Measurements from ENCODE around the gene SDR9C7.
"Not testable (repeated sequence)": the region's sequence is repeated elsewhere in the genome, so short reads cannot be mapped to it uniquely, and the experiment has no call there.

The SDR9C7 gene

DNA sequence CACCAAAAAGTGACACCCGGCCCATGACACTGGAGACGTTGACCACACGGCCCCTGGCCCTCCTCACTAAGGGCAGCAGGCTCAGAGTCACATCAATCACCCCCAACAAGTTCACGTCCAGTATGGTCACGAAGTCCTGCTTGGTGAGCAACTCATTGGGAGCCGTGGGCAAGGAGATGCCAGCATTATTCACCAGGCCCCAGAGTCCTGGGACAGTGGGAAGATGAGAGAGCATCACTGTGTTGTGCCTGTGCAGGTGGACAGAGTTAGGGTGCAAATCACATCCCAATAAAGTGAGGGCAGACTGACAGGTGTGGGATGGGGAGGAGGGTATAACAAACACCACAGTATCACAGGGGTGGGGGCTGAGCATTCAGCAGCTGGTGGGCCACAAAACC is 20.7 kb upstream of the SDR9C7 start:
- DNase-seq (ENCODE audit: low read depth, low spot score): no peak
- H3K4me3 ChIP-seq (ENCODE audit: low read length): no peak overlapping the region

DNA sequence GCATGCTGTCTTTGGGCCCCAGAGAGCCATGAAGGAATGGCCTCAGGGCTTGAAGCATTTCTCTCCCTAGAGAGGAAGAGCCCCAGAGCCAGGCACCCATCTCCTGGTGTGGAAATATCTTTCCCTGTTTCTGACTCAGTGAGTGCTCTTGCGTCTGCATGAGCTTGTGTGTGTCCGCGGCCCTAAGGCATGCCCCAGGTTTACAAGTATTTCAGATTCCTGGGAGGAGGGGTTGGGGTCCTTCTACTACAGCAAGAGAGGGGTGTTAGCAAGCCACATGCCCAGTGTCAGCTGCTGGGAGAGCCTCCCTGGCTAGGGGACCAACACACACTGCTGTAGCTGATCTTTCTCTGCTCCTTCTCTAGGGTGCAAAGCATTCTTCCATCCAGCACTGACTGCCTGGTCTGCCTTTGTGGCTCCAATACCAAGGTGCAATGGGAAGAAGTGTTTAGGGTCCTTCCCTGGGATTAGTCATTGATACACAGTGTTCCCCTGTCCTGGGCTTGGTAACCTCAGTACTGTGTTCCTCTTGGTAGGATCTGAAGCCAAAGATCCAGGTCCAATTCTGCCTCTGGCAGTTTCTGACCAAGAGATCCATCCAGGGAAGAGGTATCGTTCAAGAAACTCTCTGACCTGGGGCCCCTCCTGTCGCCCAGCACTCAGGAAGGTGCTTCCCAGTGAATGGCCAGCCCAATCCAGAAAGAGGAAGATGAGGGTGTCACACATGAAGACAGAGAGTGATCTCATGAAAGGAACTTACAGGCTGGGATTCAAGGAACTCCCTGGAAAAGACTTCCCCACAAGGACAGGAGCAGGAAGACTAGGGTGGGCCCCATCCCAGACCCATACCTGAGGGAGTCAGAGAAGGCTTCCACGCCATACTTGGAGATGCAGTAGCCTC is 20.1 kb upstream of the SDR9C7 start:
- DNase-seq (ENCODE audit: low read depth, low spot score): no peak

DNA sequence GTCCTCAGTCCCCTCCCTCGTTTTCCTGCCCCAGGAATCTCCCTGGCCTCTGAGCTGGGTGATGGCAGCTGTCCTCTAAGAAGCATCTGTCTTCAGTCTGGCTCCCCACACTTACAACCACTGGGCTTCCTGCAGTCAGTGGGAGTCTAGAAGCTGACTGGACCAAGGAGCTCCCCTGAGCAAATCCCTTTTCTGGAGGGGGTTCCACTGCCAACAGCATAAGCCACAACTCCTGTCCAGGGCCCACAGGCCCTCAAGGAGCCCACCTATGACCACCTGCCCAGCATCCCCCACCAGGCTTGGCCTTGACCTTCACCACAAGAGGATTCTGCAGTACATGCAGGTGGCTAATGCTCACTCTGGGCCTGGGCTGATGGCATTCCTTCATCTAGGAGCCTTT is 19.1 kb upstream of the SDR9C7 start:
- H3K4me3 ChIP-seq (ENCODE audit: low read length): no peak overlapping the region
- DNase-seq (ENCODE audit: low read depth, low spot score): no peak

More for the DNA sequence above, 20.1 kb upstream of the SDR9C7 start:
- H3K4me3 ChIP-seq (ENCODE audit: low read length): no peak overlapping the region

DNA sequence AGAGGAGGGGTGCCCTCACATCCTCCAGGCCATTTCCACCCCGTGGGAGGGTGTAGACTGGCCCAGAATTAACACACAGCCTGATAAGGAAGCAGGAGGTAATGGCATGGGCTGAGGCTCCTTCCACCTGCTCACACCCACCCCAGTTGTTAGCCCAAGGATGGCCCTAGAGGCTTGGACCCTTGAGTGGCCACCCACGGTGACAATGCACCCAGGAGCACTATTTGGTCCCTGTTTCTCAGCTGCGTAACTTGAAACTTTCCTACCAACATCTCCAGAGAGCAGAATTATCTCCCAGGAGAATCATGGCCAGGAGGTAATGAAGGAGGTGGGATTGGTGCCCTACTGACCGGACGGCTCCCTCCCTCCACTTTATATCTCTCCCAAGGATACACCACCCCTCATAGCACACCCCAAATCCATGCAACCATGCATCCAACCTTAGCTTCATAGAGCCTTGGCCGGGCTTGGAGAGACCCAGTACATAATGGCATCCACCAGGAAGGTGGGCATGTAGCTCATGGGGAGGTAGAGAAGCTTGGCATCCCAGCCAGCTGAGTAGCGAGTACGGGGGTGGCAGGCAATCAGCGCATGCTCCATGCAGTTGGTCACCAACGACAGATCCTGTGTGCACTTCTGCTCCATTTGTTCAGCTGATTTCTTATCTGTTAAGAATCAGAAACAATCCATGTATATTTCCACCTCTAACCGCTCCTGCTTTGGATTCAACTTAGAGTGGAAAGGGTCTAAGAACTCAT is 17.6 kb upstream of the SDR9C7 start:
- H3K4me3 ChIP-seq (ENCODE audit: low read length): no peak overlapping the region
- no peak for DNase-seq (ENCODE audit: low read depth, low spot score)

DNA sequence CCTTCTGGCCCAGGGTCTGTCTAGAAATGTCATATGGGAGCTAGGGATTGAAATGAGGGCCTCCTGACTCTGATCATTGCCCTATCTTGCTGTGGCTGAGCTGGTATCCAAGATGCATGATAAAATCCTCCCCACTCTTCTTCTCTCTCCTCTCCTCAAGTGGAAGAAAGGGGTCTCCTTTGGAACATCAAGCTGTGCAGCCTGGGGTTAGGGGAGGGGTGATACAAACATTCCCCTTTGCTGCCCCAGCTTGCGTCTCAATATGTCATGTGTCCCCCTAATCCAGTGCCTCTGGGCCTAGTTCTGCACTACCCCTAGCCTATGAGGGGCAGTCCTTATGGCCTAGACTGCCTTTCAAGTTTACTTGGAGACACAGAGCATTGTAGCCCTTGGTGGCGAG is 14.7 kb upstream of the SDR9C7 start:
- no peak overlapping the region for H3K4me3 ChIP-seq (ENCODE audit: low read length)
- DNase-seq (ENCODE audit: low read depth, low spot score): no peak

DNA sequence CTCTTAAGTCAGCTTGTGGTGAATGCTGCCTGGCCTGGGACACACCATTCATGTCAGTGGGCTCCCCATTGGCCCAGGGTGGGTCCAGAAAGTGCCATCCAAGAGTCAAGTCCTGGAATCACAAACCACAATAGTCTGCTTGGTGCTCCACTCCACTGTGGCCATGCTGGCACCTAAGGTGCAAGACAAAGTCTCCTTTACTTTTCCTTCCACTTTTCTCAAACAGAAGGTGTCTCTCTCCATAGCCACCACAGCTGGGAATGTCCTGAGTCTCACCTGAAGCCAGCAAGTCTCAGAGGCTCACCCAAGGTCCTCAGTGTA is 14.2 kb upstream of the SDR9C7 start:
- DNase-seq (ENCODE audit: low read depth, low spot score): no peak
- no peak overlapping the region for H3K4me3 ChIP-seq (ENCODE audit: low read length)

DNA sequence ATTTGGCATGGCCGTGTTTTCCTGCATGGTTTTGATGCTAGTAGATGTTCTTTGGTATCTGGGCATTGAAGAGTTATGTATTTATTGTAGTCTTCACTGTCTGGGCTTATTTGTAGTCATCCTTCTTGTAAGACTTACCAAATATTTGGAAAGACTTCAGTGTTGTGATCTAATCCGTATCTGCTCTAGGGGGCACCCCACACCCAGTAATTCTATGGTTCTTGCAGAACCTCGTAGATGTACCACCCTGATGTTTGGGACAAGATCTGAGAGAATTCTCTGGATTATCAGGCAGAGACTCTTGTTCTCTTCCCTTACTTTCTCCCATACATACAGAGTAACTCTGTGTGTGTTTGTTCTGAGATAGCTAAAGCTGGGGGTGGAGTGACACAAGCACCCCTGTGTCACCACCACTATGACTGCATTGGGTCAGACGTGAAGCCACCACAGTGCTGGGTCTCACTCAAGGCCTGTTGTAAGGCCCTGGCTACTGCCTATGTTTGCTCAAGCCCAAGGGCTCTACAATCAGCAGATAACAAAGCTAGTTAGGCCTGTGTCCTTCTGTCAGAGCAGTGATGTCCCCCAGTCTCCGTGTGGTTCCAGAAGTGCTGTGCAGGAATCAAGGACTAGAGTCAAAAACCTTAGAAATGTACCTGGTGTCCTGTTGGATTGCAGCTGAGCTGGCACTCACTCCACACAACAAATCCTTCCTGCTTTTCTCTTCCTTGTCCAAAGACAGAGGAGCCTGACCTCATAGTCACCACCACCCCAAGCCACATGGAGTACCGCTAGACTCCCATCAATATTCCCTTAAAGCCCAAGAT is 13.6 kb upstream of the SDR9C7 start:
- no peak for DNase-seq (ENCODE audit: low read depth, low spot score)

DNA sequence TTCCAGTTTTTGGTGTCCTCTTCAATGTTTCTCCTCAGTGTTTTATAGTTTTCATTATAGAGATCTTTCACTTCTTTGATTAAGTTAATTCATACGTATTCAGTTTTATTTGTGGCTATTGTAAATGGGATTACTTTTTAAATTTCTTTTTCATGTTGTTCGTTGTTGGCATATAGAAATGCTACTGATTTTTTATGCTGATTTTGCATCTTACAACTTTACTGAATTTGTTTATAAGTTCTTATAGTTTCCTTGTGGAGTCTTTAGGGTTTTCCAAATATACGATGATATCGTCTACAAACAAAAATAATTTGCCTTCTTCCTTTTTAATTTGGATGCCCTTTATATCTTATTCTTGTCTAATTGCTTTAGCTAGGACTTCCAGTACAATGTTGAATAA is 9.7 kb upstream of the SDR9C7 start:
- no peak overlapping the region for H3K4me3 ChIP-seq (ENCODE audit: low read length)
- DNase-seq (ENCODE audit: low read depth, low spot score): no peak

More for the DNA sequence above, 13.6 kb upstream of the SDR9C7 start:
- H3K4me3 ChIP-seq (ENCODE audit: low read length): no peak overlapping the region

DNA sequence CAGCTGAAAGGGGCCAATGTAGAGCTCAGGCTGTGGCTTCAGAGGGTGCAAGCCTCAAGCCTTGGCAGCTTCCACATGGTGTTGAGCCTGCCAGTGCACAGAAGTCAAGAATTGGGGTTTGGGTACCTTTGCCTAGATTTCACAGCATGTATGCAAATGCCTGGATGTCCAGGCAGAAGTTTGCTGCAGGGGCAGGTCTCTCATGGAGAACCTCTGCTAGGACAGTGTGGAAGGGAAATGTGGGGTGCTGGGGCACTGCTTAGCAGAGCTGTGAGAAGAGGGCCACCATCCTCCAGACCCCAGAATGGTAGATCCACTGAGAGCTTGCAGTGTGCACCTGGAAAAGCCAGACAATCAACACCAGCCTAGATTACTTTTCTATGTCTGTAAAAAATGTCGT is 9.2 kb upstream of the SDR9C7 start:
- not testable (repeated sequence) for H3K4me3 ChIP-seq (ENCODE audit: low read length); DNase-seq (ENCODE audit: low read depth, low spot score)

DNA sequence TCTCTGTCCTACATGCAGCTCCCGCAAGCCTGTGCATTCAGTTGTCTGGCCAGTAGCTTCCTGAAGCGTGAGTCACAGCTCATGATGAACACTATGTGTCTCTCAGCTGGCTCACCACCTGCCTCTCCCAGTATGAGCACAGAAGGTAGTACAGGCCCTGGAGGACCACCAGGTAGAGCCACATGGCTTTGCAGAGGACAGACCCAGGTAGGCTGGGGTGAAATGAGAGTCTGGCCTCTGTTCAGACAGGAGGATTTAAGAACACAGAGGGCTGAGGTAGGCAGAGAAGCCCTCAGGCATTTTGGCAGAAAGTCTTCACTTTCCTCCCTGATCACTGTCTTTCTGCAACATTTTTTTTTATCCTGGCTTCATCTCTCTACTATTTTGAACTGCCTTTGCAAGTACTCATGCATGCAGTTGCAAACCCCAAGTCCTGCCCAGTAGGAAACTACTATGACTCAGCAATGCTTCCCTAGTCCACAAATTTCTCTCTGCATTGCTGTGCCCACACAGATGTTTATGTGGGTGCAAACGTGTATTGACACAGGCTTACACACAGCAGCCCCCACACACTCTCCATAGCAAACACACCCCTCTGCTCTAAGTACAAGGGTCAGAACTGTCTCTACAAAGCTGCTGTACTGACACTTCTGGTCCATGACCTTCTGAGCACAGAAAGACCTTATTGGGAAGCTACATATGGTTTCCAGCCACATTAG is 7.2 kb upstream of the SDR9C7 start:
- DNase-seq (ENCODE audit: low read depth, low spot score): no peak
- no peak overlapping the region for H3K4me3 ChIP-seq (ENCODE audit: low read length)

DNA sequence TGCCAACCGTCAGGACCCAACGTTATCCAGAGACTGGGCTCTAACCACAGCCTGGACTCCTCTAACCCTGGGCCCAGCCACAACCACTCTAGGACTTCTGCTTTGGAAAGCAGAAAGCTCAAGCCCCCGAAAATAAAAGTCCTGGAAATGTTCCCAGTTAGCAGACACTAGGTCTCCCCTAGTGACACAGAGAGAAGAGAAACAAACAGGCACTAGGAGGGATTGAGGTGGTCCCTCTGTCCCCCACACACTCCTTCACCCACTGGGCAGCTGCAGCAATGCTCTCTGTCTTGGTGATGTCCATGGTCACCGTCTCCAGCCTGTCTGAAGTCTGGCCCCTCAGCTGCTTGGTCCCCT is 6.7 kb upstream of the SDR9C7 start:
- not testable (repeated sequence) for DNase-seq (ENCODE audit: low read depth, low spot score); H3K4me3 ChIP-seq (ENCODE audit: low read length)

DNA sequence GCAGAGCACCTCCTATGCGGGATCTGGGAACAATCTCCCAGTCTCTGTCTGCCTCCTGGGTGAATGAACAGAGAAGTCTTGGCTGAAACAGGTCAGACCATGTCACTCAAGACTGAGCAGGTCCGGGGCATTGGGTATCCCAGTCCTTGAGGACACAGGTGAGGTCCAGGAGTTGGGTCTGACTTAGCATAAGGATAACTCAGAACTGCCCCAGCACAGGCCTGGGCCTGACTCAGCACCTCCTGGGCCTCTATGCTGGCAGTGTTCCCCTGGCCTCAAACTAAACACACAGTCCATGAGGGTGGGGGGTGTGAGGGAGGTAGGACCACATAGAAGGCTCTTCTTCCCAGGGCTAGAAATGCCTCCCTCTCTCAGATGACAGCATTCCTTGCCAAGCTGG is 1.5 kb upstream of the SDR9C7 start:
- no peak for DNase-seq (ENCODE audit: low read depth, low spot score)
- H3K4me3 ChIP-seq (ENCODE audit: low read length): no peak overlapping the region

DNA sequence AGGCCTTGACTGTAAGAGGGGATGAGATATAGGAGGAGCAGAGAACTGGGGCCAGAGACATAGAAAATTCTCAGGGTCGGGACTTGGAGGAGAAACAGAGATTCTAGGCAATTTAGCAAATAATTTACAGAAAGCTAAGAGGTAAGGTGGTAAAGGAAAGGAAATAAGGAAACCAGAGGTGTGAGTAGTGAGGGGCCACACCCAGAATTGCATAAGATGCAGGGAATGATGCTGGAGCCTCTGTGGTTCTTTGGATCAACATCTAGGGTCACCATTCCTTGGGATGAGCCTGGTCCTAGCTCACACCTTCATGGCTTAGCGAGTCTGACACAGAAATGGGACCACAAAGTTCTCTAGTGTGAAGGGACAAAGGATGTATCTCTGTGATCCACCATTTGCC is 949 bp upstream of the SDR9C7 start:
- DNase-seq (ENCODE audit: low read depth, low spot score): no peak
- H3K4me3 ChIP-seq (ENCODE audit: low read length): no peak overlapping the region

DNA sequence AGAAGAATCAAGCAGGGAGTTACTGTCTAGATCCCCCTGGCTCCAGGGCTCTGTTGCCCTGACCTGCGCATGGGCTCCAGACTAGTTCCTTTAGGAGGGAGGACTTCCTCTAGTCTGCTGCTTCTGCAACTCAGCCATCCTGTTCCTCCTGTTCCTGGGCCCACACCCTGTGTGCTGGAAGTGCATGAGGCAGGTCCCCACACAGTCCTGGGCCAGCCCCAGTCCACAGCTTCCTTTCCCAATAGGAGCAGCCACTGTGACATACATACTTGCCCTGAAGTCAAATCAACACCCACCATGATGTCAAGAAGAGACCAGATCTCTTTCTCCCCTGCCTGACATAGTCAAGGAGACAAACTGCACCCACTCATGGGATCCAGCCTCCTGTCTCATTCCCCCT is 1.3 kb downstream of the SDR9C7 start:
- H3K4me3 ChIP-seq (ENCODE audit: low read length): no peak overlapping the region
- no peak for DNase-seq (ENCODE audit: low read depth, low spot score)

DNA sequence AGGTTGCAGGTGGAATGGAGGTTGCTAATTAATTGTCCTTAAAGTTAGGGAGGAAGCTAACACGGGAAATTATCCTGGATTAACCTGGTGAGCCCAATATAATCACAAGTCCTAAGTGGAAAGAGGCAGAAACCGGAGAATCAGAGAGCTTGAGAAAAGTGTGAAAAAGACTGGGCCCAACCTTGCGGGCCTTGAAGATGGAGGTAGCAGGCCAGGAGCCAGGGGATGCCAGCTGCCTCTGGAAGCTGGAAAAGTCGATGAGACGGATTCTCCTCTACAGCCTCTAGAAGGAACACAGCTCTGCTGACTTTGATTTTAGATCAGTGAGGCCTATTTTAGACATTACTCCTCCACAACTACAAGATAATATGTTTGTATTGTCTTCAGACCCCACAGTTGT is 2.1 kb downstream of the SDR9C7 start:
- no peak for DNase-seq (ENCODE audit: low read depth, low spot score)

DNA sequence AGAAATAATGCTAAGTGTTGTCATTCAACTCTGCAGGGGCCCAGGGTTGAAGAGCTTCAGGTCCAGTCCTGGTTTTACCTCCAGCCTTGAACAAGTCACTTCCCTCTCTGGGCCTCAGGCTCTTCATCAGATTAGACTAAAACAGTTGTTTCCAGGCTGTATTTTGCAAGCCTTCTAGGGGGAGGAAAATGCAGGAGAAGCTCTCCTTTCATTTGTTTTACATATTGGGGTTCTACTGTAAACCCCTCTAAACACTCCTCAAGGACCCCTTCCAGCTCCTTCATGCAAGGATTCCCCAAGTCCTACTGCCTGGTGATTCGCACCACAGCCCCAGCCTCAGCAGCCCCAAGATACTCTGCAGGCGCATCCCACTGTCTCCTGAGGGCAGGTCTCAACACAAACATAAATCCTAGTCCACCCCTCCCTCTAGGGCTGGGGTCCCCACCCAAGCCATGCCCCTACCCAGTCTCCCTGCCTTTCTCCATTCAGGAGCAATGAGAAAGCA is 2.7 kb downstream of the SDR9C7 start:
- no peak overlapping the region for H3K4me3 ChIP-seq (ENCODE audit: low read length)
- DNase-seq (ENCODE audit: low read depth, low spot score): peak; percentile 89

More for the DNA sequence above, 2.1 kb downstream of the SDR9C7 start:
- H3K4me3 ChIP-seq (ENCODE audit: low read length): no peak overlapping the region

DNA sequence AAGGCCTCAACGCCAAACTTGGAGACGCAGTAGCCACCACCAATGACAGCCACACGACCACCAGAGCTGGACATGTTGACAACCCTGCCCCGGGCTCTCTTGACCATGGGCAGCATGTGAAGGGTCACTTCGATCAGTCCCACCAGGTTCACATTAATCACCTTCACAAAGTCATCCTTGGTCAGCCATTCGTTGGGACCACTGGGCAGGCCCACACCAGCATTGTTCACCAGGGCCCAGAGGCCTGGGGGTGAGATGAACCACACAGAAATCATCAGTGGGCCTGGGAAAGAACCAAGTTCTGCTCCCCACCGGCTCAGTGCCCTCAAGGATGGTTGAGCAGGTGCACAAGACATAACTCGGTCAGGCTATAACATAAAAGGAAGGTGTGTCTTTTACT is 4.0 kb downstream of the SDR9C7 start:
- DNase-seq (ENCODE audit: low read depth, low spot score): no peak
- no peak overlapping the region for H3K4me3 ChIP-seq (ENCODE audit: low read length)

DNA sequence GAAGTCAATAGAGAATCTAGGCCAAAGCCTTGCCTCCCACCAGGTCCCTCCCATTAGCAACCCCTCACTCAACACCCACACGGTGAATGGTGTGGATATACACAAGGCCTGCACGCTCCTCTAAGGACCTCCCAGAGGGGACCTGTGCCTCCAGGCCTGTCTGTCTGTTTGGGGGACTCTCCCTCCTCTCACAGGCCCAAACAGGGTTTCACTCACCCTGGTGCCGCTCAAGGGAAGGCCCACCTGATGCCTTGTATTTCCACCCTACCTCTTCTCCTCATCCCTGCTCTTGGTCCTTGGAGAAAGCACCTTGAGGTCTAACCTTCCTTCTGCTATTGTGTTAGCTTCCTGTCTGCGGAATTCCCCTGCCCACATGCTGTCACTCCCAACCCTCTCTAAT is 4.4 kb downstream of the SDR9C7 start:
- no peak overlapping the region for H3K4me3 ChIP-seq (ENCODE audit: low read length)
- no peak for DNase-seq (ENCODE audit: low read depth, low spot score)

DNA sequence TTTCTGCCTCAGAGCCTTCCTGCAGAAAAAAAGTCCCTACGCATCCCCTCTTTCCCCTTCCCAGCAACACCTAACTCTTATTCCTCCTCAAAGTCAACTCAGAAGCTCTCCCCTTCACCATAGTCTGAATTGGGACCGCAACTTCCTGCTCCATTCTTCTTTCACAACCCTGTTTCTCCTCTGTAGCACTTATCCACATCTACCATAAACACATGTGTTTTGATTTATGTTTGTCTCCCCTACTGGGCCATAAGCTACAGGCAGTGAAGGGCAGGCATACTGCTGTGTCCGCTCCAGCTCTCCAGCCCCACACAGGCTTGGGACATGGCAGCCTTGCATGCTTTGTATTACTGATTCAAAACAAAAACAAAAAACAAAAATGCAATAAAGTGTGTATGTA is 5.9 kb downstream of the SDR9C7 start:
- no peak for DNase-seq (ENCODE audit: low read depth, low spot score)

More for the DNA sequence above, 5.9 kb downstream of the SDR9C7 start:
- H3K4me3 ChIP-seq (ENCODE audit: low read length): no peak overlapping the region

Measured in Jurkat, Clone E6-1 (cell line).